Peyer's patch (tissue), 4 donors: ENCODE data around the gene FOXF2.

Source experiments
- POLR2A ChIP-seq, 2 donors: fragments of 450-650 bp; IDR thresholded peaks; one replicate each; pipeline ENCODE4 v1.5.1; 2017; ENCODE audit warnings: antibody characterized with exemption in 2 of 2, mild to moderate bottlenecking in 2 of 2, moderate library complexity in 2 of 2
- TF ChIP-seq, protein P1 (sequence below), 6 experiments: fragments of 450-650 bp in 4 of 6; fragments of 200-600 bp in 2 of 6; sonication (generic) in 1 of 6; IDR thresholded peaks; one replicate each; pipeline ENCODE4 v1.5.1; 2017 to 2019; ENCODE audit warnings: antibody characterized with exemption in 6 of 6, mild to moderate bottlenecking in 3 of 6, moderate library complexity in 1 of 6

DNA sequence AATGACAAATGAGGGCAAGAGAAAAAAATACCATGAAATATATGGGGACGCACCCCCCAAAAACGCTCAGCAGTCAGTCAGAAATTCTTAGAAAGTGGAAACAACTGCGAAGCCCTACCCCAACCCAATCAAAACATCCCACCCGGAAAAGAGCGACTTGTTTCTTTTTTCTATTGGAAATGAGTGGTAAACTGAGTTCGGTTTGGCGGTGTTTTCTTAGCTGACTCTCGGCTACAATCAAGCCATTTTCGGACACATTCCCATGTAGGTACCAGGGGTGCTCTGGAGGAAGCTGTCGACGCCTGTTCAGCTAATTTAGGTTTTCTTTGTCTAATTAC is 1.9 kb upstream of the FOXF2 start:
- TF ChIP-seq, protein P1, sequence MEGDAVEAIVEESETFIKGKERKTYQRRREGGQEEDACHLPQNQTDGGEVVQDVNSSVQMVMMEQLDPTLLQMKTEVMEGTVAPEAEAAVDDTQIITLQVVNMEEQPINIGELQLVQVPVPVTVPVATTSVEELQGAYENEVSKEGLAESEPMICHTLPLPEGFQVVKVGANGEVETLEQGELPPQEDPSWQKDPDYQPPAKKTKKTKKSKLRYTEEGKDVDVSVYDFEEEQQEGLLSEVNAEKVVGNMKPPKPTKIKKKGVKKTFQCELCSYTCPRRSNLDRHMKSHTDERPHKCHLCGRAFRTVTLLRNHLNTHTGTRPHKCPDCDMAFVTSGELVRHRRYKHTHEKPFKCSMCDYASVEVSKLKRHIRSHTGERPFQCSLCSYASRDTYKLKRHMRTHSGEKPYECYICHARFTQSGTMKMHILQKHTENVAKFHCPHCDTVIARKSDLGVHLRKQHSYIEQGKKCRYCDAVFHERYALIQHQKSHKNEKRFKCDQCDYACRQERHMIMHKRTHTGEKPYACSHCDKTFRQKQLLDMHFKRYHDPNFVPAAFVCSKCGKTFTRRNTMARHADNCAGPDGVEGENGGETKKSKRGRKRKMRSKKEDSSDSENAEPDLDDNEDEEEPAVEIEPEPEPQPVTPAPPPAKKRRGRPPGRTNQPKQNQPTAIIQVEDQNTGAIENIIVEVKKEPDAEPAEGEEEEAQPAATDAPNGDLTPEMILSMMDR (IDR thresholded peaks at IDR 0.05): no peak
- no peak for TF ChIP-seq POLR2A (IDR thresholded peaks at IDR 0.05)
